GM18858 (cell line): ENCODE results near the gene ATP1B3.
"Not testable (repeated sequence)": the region's sequence is repeated elsewhere in the genome, so short reads cannot be mapped to it uniquely, and the experiment has no call there.

Source experiments
- ATAC-seq: cut with Tn5 transposase; IDR thresholded peaks from one replicate; pipeline ENCODE4 v1.9.1; 2021; ENCODE audit not compliant: unreplicated experiment

Gene ATP1B3

DNA sequence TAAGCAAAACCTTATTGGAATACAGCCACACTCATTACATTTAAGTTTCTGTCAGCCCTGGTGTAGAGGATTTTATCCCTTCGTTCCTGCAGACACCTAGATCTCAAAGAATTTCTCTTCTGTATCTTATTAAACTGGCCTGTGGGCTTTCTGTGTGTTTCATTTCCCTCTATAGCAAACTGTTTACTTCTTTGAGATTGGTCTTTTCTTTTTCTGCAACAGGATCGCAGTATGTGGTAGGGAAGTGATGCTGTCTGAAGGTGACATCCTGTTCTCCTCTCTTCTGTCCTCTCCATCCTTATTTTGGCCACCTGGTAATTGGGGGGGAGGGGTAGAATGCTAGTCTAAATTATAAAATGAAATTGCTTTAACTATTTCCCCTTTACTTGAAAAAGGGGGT, 25.5 kb downstream of the ATP1B3 start:
- no peak for ATAC-seq

DNA sequence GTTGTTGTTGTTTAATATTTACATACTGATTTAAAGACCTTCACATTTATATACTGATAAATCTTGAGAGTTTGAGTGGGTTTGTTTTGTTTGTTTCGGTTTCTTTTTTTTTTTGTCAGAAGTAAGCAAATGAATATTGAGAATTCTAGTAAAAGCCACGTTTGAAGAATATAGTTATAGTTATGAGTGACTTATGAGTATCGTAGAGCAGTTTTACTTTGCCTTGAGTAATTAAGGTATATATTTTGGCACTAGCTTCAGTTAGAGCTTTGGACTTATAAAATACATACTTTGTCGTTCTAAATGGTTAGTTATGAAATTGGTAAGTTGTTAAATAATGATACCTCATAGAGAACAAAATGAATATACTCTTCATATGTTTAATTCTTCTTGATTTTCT, 27.8 kb downstream of the ATP1B3 start:
- no peak for ATAC-seq

GRCh38 chr3:141905129-141905528, 28.7 kb downstream of the ATP1B3 start:
- ATAC-seq = no peak

DNA sequence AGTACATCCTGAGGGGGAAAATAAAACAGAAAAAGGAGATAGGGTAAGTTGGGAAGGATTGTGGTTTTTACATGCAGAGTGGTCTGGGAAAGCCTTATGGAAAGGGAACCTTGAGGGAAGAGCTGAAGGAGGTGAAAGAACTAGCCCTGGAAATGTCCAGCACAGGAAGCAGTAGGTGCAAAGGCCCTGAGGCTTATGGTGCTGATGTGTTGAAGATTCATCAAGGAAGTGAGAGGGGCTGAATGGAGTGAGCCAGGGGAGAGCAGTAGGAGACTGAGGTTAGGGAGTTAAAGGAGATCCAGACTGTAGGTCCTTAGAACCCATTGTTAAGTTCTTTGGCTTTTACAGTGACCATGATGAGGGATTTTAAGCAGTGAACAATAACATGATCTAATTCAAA, 33.0 kb downstream of the ATP1B3 start:
- no peak for ATAC-seq

GRCh38 chr3:141909986-141910385, 33.5 kb downstream of the ATP1B3 start:
- not testable (repeated sequence) for ATAC-seq

- ATAC-seq = peak; percentile 57
Observed at GRCh38 chr3:141913150-141913811, 36.8 kb downstream of the ATP1B3 start.

GRCh38 chr3:141914311-141914710, 37.9 kb downstream of the ATP1B3 start:
- no peak for ATAC-seq

DNA sequence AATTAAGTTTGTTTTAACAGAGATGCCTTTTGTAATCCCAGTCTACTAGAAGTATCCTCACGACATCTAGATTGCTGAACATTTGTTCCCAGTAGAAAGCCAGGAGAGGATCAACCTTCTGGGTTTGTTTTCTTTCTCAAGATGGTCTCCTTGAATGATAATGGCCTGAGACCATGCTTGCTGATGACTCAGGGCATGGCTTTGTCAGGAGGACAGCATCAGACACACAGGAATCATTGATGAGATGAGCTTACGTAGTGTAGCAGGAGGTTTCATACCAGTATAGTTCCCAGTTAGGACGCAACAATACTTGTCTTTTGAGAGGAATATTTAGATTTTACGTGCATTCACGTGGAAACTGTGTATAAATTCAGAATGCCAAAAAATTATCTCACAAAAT, 38.6 kb downstream of the ATP1B3 start:
- ATAC-seq = no peak

DNA sequence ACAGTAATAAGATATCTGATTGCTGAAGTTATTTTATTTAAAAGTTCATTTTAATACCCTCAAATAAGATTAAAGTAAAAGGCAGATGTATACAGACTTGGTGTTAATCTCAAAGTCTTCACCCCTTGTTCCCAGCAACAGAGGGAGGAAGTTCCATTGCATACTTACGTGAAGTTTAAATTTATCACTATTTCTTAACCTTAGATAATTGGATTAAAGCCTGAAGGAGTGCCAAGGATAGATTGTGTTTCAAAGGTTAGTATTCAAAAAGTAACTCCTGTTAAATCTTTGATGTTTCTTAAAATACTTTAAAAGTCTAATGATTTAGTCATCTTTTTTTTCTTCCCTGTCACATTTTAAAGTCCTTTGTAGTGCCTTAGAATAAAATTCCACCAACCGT, 39.3 kb downstream of the ATP1B3 start:
- no peak for ATAC-seq

DNA sequence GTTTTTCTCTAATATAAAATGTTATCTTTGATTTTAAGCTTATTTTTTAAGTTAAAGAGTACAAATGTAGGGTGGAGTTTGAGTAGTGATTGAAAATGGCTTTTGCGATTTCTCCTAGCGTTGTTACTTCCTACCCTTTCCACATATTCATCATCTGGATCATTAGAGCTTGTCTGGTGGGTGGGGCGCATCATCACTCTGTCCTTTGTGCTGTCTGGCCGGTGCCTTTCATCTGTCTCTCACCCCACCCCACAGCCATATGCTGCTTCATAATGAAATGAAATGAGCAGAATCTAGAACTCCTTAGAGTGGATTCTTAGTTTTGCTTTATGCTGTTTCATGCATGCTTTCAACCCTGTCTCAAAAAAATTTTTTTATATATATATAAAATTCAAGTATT, 44.3 kb downstream of the ATP1B3 start:
- ATAC-seq = no peak

DNA sequence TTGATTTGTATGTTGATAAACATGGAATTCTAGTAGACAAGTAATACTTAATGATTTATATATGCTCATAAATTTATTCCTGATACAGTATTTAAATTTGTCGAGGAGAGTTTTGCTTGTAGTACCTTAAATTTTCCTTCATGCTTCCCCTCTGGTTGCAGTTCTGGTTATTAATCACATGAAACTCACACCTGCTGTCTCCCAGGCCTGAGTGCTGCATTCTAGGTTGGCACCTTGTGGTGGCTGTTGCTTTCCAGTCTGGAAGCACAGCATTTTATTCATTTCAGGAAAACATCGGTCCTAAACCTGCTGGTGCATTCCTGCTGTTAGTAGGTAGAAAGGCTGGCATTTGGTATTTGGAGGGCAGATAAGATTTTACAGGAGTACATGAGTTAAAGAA, 44.9 kb downstream of the ATP1B3 start:
- ATAC-seq = no peak

- not testable (repeated sequence) for ATAC-seq
Observed at GRCh38 chr3:141925677-141926076, 49.2 kb downstream of the ATP1B3 start.

GRCh38 chr3:141926929-141927328, 50.5 kb downstream of the ATP1B3 start:
- ATAC-seq = no peak

DNA sequence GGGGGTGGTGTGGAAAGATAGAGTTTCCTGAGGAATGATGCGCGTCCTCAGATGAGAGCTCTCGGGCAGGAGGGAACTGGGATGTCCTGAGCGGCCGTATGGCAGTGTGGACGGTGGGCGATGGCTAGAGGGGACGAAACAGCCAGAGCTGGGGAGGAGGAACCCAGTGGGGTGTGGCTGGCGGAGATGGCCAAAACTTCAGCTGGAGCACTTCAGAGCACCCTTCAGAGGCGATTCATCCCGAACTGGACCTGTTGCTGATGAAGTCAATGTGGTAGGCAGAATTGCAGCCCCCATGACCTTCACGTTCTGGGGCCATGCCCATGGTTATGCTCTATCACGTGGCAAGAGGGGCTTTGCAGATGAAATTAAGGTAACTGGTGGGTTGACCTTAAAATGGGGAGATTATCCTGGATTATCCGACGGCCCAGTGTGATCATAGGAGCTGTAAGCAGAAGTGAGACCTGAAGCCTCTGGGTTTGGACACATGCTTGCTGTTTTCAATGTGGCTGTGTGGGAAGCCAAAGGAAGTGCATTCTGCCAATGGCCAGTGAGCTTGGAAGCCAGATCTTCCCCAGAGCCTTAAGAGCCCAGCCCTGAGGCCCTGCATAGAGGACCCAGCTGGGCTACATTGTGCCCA, 52.3 kb downstream of the ATP1B3 start:
- ATAC-seq = no peak

DNA sequence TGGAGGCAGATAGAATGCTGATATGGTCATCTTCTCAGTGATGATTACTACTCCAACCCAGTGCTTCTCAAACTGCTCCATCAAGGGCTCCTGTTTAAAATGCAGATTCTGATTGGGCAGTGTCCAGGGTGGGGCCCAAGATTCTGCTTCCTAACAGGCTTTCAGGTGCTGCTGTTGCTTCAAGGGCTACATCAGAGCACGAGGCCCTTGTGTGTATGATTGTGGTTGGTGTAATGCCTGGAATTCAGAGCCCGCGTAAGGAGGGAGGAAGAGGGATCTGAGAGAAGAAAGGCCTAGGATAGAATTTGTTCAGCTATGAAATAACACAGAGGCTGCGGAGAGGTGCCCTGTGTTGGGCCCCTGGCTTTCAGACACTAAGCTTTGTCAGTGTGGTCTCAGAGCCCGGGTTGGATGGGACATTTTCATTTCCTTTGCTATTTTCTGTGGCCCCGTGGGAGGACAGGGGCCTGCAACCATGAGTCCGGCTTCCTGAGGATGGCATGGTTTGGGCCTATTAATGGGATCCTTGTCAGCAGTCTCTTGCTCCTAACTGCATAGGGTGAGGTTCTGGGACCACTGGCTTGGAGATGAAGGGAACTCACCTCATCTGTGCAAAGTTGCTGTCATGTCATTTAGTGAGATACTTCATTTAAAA, 53.0 kb downstream of the ATP1B3 start:
- ATAC-seq = no peak

DNA sequence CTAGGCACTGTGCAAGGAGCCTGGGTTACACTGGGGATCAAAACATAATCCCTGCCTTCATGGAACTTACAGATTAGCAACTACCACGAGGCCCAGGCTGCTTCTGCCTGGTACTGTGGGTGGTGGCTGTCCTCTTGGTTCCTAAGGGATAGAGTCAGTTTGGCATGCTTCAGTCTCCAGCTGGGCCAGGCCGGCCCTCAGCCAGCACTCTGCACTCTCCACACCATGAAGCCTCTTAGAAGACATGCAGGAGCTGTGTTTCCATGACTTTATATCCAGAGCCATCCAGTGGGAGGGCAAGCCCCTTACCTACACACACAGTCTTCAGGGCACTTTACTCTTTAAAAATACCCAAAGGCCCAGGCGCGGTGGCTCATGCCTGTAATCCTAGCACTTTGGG, 54.4 kb downstream of the ATP1B3 start:
- no peak for ATAC-seq

- no peak for ATAC-seq
Observed at GRCh38 chr3:141933421-141934300, 57.2 kb downstream of the ATP1B3 start.

- no peak for ATAC-seq
Observed at GRCh38 chr3:141934354-141934753, 57.9 kb downstream of the ATP1B3 start.

DNA sequence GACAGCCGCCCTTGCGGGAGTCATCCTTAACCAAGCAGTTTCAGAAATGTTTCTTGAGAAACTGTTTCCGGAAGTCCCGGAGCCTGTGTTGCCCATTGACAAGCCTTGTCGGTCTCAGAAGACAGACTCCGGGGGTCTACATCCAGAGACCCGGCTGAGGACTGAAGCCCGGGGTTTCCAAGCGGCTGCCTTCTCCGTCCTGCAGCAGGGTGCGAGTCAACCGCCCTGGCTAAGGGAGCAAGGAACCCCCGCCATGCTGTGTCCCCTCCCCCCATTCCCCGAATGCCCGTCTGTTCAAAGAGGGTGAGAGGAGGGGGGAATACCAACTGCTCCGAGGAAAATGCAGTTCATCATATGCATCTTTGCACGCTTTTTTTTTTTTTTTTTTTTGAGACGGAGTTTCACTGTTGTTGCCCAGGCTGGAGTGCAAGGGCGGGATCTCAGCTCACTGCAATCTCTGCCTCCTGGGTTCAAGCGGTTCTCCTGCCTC, 61.6 kb downstream of the ATP1B3 start:
- no peak for ATAC-seq

DNA sequence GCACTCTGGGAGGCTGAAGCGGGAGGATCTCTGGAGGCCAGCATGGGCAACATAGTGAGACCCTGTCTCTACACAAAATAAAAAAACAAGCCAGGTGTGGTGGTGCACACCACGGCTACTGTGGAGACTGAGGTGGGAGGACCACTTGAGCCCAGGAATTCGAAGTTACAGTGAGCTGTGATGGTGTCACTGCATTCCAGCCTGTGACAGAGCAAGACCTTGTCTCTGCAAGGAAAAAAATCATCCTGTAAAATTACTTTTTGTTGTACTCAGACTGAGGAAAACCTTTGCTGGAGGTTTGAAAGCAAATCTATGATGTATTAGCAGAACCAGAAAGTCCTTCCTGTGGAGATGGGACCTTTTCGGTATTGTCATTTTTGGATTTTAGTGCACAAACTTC, 63.3 kb downstream of the ATP1B3 start:
- ATAC-seq = no peak

- ATAC-seq = no peak
Observed at GRCh38 chr3:141940194-141940776, 63.8 kb downstream of the ATP1B3 start.
